Naive thymus-derived CD4-positive, alpha-beta T cell (primary cell): ENCODE results near the gene JPH3. TPM values are rescaled to one million over a fixed set of nuclear protein-coding genes. Genes with fewer than 3 reads are reported as not detected.

Experiments
- polyA plus RNA-seq, 2 donors: library from polyadenylated mRNA; unstranded; fragments of 300-500 nt; fragmentation: Illumina TruSeq; gene quantifications; one replicate each; pipeline ENCODE4 v1.2.3, GENCODE V29; 2021
- total RNA-seq, 6 experiments: library from RNA in 5 of 6; stranded (reverse) in 5 of 6; gene quantifications; 1 replicate in 5 of 6; 2 replicates in 1 of 6; pipeline ENCODE4 v1.2.3 and lab custom pipeline; 2021 to 2026

JPH3 gene
- total and polyA plus RNA-seq, 7 experiments from 2014 or later: not detected

Other genes starting within 250 kb of the JPH3 start
- 10 to 100 TPM; 26.6 to 41.9 (median 39.3) TPM for gene FBXO31, start 218.7 kb upstream of the JPH3 start, total RNA-seq
- gene FBXO31, start 218.7 kb upstream of the JPH3 start, polyA plus RNA-seq: 10 to 100 TPM; 16.8 to 30.8 TPM
- gene MAP1LC3B, start 210.2 kb upstream of the JPH3 start, total RNA-seq: 100 to 1,000 TPM in 1 of 5 experiments, 10 to 100 TPM in 4; 54.5 to 126 (median 59.5) TPM
- gene MAP1LC3B, start 210.2 kb upstream of the JPH3 start, polyA plus RNA-seq: 100 to 1,000 TPM in 1 of 2 donors, 10 to 100 TPM in 1; 84.8 to 105 TPM
- 10 to 100 TPM in 4 of 5 experiments, 1 to 10 TPM in 1; 8.3 to 34.2 (median 23.5) TPM for gene ZCCHC14, start 109.5 kb upstream of the JPH3 start, total RNA-seq
- under 1 TPM; 0.64 to 0.84 TPM for gene ZCCHC14, start 109.5 kb upstream of the JPH3 start, polyA plus RNA-seq
- 100 to 1,000 TPM in 2 of 5 experiments, 10 to 100 TPM in 3; 82.9 to 110 (median 85.3) TPM for gene KLHDC4, start 163.5 kb downstream of the JPH3 start, total RNA-seq
- gene KLHDC4, start 163.5 kb downstream of the JPH3 start, polyA plus RNA-seq: 10 to 100 TPM; 20.0 to 29.6 TPM